ENCODE data around the gene DGAT2.
A peak's percentile ranks its signal among the peaks of the same experiment; 100 is the strongest.

The DGAT2 gene

DNA sequence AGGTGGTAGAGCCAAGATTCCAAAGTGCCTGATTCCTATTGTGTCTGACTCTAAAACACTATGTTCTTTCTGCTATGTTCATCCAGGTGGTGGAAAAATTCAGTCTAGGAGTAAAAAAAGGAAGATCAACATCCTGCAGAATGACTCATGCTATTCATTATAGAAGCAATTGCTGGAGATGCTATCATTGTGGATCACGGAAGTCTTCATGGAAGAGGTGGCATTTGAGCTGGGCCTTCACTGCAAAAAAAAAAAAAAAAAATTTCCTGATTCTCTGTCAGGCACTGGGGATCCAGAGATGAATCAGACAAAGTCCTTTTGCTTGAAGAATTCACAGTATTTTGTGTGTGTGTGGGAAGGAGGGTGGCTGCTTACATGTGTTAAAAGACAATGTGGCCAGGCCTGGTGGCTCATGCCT, 45.1 kb downstream of the DGAT2 start:
- Histone ChIP-seq H3K4ac (ENCODE audit: low read depth, low read length) (no peak overlapping the region), H2AK5ac (ENCODE audit: low read length) (no peak overlapping the region), H3K27ac (ENCODE audit: low read depth, low read length) (no peak overlapping the region), H2BK5ac (ENCODE audit: low read depth, low read length, poor library complexity) (no peak overlapping the region), H4K8ac (ENCODE audit: low read depth, low read length) (no peak overlapping the region), H3K4me1 (ENCODE audit: control insufficient read depth in 1 of 2, insufficient read depth in 2 of 2, low read length in 2 of 2) (peaks cover 14 to 19% of the 10 kb centered on the region in 2 experiments), H2AFZ (ENCODE audit: insufficient read depth, low read length, poor library complexity) (no peak overlapping the region), H3K27me3 (ENCODE audit: insufficient read depth, low read length) (no peaks in the 10 kb centered on the region), H4K91ac (ENCODE audit: low read depth, low read length) (no peak overlapping the region), H3K79me1 (ENCODE audit: low read length) (peaks cover 12% of the 10 kb centered on the region), H3K4me2 (ENCODE audit: low read length) (peak overlapping the region; percentile 97), H3K9ac (ENCODE audit: low read length) (no peak overlapping the region), H3K14ac (ENCODE audit: low read length) (no peak overlapping the region), H3K9me3 (ENCODE audit: insufficient read depth, low read depth, low read length) (no peaks in the 10 kb centered on the region), H2BK12ac (ENCODE audit: low read length) (no peak overlapping the region), H4K12ac (ENCODE audit: low read depth, low read length) (no peak overlapping the region), H3K36me3 (ENCODE audit: control insufficient read depth in 1 of 2, insufficient read depth in 2 of 2, low read length in 2 of 2) (no peaks in the 10 kb centered on the region), H3K23ac (ENCODE audit: low read length) (no peak overlapping the region), H3K18ac (ENCODE audit: low read length) (no peak overlapping the region), H2BK120ac (ENCODE audit: insufficient read depth, low read length, poor library complexity) (no peak overlapping the region), H3K79me2 (ENCODE audit: control insufficient read depth, insufficient read depth, low read length, poor library complexity) (peaks cover 12% of the 10 kb centered on the region), H3K4me3 (ENCODE audit: low read depth, low read length) (no peak overlapping the region)
- no CpG with 5 or more reads among the region's 1 CpG for WGBS (ENCODE audit: extremely low coverage, insufficient coverage, insufficient read length)
- DNase-seq = peak; percentile 52 to 70

DNA sequence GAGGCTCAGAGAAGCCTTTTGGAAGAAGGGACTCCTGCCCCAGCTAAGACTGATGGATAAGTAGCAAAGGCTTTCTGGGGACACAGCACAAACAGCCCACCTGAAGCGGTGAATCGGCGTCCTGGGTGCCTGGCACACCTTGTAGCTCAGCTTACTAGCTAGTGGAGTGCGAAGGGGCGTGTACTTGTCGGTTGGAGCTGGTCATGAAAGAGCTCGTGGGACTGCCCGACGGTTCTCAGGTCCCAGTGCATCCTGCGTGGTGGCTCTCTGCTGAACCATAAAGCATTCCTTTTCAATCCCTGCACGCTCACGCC, 45.7 kb downstream of the DGAT2 start:
- peak overlapping the region; percentile 50 for H3K14ac ChIP-seq (ENCODE audit: low read length)
- H3K4me1 ChIP-seq (ENCODE audit: control insufficient read depth in 1 of 2, insufficient read depth in 2 of 2, low read length in 2 of 2) = peaks cover 14 to 19% of the 10 kb centered on the region in 2 experiments
- no peak overlapping the region for H2AK5ac ChIP-seq (ENCODE audit: low read length)
- H3K79me1 ChIP-seq (ENCODE audit: low read length) = peaks cover 12% of the 10 kb centered on the region
- no CpG with 5 or more reads among the region's 12 CpGs for WGBS (ENCODE audit: extremely low coverage, insufficient coverage, insufficient read length)
- H2AFZ ChIP-seq (ENCODE audit: insufficient read depth, low read length, poor library complexity) = peak overlapping the region; percentile 92
- H3K9ac ChIP-seq (ENCODE audit: low read length) = peak overlapping the region; percentile 71
- peak overlapping the region; percentile 59 for H2BK12ac ChIP-seq (ENCODE audit: low read length)
- peak overlapping the region; percentile 22 for H4K12ac ChIP-seq (ENCODE audit: low read depth, low read length)
- H3K23ac ChIP-seq (ENCODE audit: low read length) = no peak overlapping the region
- peak overlapping the region; percentile 97 for H3K4me2 ChIP-seq (ENCODE audit: low read length)
- no peaks in the 10 kb centered on the region for H3K27me3 ChIP-seq (ENCODE audit: insufficient read depth, low read length)
- H3K27ac ChIP-seq (ENCODE audit: low read depth, low read length) = peak overlapping the region; percentile 60
- peak overlapping the region; percentile 76 for H4K8ac ChIP-seq (ENCODE audit: low read depth, low read length)
- H3K79me2 ChIP-seq (ENCODE audit: control insufficient read depth, insufficient read depth, low read length, poor library complexity) = peaks cover 12% of the 10 kb centered on the region
- H3K4me3 ChIP-seq (ENCODE audit: low read depth, low read length) = peak overlapping the region; percentile 86
- H3K18ac ChIP-seq (ENCODE audit: low read length) = peak overlapping the region; percentile 33
- peak overlapping the region; percentile 63 for H4K91ac ChIP-seq (ENCODE audit: low read depth, low read length)
- peak overlapping the region; percentile 28 for H2BK5ac ChIP-seq (ENCODE audit: low read depth, low read length, poor library complexity)
- peak overlapping the region; percentile 44 for H3K4ac ChIP-seq (ENCODE audit: low read depth, low read length)
- no peaks in the 10 kb centered on the region for H3K36me3 ChIP-seq (ENCODE audit: control insufficient read depth in 1 of 2, insufficient read depth in 2 of 2, low read length in 2 of 2)
- H3K9me3 ChIP-seq (ENCODE audit: insufficient read depth, low read depth, low read length) = no peaks in the 10 kb centered on the region
- no peak for DNase-seq
- H2BK120ac ChIP-seq (ENCODE audit: insufficient read depth, low read length, poor library complexity) = peak overlapping the region; percentile 32

- H2AK5ac ChIP-seq (ENCODE audit: low read length) = no peak within 1 kb of the TSS
- no peaks in the 10 kb centered on the region for H3K9me3 ChIP-seq (ENCODE audit: insufficient read depth, low read depth, low read length)
- peak within 1 kb of the TSS; percentile 89 for H3K4me3 ChIP-seq (ENCODE audit: low read depth, low read length)
- no peaks in the 10 kb centered on the region for H3K27me3 ChIP-seq (ENCODE audit: insufficient read depth, low read length)
- no CpG with 5 or more reads among the region's 39 CpGs for WGBS (ENCODE audit: extremely low coverage, insufficient coverage, insufficient read length)
- peak within 1 kb of the TSS; percentile 22 for H4K12ac ChIP-seq (ENCODE audit: low read depth, low read length)
- H3K79me2 ChIP-seq (ENCODE audit: control insufficient read depth, insufficient read depth, low read length, poor library complexity) = peaks cover 12% of the 10 kb centered on the region
- H3K4me2 ChIP-seq (ENCODE audit: low read length) = peak within 1 kb of the TSS; percentile 97
- peak within 1 kb of the TSS; percentile 50 for H3K14ac ChIP-seq (ENCODE audit: low read length)
- H3K9ac ChIP-seq (ENCODE audit: low read length) = peak within 1 kb of the TSS; percentile 90
- no peaks in the 10 kb centered on the region for H3K36me3 ChIP-seq (ENCODE audit: control insufficient read depth in 1 of 2, insufficient read depth in 2 of 2, low read length in 2 of 2)
- H2BK120ac ChIP-seq (ENCODE audit: insufficient read depth, low read length, poor library complexity) = peak within 1 kb of the TSS; percentile 32
- peak within 1 kb of the TSS; percentile 28 for H2BK5ac ChIP-seq (ENCODE audit: low read depth, low read length, poor library complexity)
- H3K4me1 ChIP-seq (ENCODE audit: control insufficient read depth in 1 of 2, insufficient read depth in 2 of 2, low read length in 2 of 2) = peaks cover 14 to 19% of the 10 kb centered on the region in 2 experiments
- peak within 1 kb of the TSS; percentile 44 for H3K4ac ChIP-seq (ENCODE audit: low read depth, low read length)
- DNase-seq = peak; percentile 99 to 100
- no peak within 1 kb of the TSS for H3K23ac ChIP-seq (ENCODE audit: low read length)
- peak within 1 kb of the TSS; percentile 60 for H3K27ac ChIP-seq (ENCODE audit: low read depth, low read length)
- peak within 1 kb of the TSS; percentile 92 for H2AFZ ChIP-seq (ENCODE audit: insufficient read depth, low read length, poor library complexity)
- H2BK12ac ChIP-seq (ENCODE audit: low read length) = peak within 1 kb of the TSS; percentile 59
- H4K91ac ChIP-seq (ENCODE audit: low read depth, low read length) = peak within 1 kb of the TSS; percentile 63
- peaks cover 12% of the 10 kb centered on the region for H3K79me1 ChIP-seq (ENCODE audit: low read length)
- peak within 1 kb of the TSS; percentile 33 for H3K18ac ChIP-seq (ENCODE audit: low read length)
- H4K8ac ChIP-seq (ENCODE audit: low read depth, low read length) = peak within 1 kb of the TSS; percentile 76
These were observed 46.2 kb downstream of the DGAT2 start, which contains the start of gene UVRAG for GRCh38 chr11:75814677-75815344. UVRAG (plus strand) TSS chr11:75815210; CDS start chr11:75815408, 198 bp downstream.

DNA sequence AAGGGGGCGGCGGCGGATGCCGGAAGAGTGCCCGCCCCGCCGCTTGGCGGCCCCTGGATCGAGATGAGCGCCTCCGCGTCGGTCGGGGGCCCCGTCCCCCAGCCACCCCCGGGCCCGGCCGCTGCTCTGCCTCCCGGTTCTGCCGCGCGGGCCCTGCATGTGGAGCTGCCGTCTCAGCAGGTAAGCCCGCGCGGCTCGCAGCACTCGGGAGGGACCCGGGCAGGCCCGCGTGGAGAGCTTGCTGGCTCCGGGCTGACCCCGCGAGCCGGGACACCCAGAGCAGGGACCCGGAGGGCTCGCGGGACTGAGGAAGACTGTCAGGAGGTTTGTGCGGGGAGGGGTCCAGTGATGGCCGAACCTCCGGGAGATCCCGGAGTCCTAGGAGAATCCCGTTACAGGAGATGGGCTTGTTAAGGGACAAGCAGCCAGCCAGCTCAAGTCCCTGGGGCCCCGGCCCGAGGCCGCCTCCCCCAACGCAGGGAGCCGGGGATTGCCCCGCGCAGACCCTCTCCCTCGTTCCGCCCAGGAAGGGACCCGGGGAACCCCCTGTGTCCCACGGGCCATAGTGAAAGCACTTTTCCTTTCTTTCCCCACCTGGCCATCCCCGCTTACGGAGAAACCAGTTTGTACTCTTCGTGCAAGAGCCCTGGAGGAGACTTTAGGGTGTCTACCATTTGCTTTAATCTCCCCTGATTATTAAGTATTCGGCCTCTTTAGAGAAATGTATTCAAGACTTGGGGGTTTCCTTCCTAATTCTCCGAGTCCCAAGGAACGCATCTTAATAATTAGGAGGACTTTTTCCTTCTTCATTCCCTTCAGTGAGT, 47.0 kb downstream of the DGAT2 start:
- Histone ChIP-seq H2BK120ac (ENCODE audit: insufficient read depth, low read length, poor library complexity) (peak overlapping the region; percentile 9), H3K18ac (ENCODE audit: low read length) (peak overlapping the region; percentile 3), H4K8ac (ENCODE audit: low read depth, low read length) (peak overlapping the region; percentile 25), H2BK12ac (ENCODE audit: low read length) (peak overlapping the region; percentile 25), H3K4me2 (ENCODE audit: low read length) (peak overlapping the region; percentile 97), H2AFZ (ENCODE audit: insufficient read depth, low read length, poor library complexity) (peak overlapping the region; percentile 72), H3K4me3 (ENCODE audit: low read depth, low read length) (peak overlapping the region; percentile 89), H3K79me2 (ENCODE audit: control insufficient read depth, insufficient read depth, low read length, poor library complexity) (peaks cover 12% of the 10 kb centered on the region), H2AK5ac (ENCODE audit: low read length) (no peak overlapping the region), H3K23ac (ENCODE audit: low read length) (no peak overlapping the region), H3K9ac (ENCODE audit: low read length) (peak overlapping the region; percentile 90), H4K91ac (ENCODE audit: low read depth, low read length) (peak overlapping the region; percentile 16), H3K79me1 (ENCODE audit: low read length) (peaks cover 12% of the 10 kb centered on the region), H3K27me3 (ENCODE audit: insufficient read depth, low read length) (no peaks in the 10 kb centered on the region), H4K12ac (ENCODE audit: low read depth, low read length) (peak overlapping the region; percentile 5), H3K4ac (ENCODE audit: low read depth, low read length) (peak overlapping the region; percentile 31), H3K4me1 (ENCODE audit: control insufficient read depth in 1 of 2, insufficient read depth in 2 of 2, low read length in 2 of 2) (peaks cover 14 to 19% of the 10 kb centered on the region in 2 experiments), H3K14ac (ENCODE audit: low read length) (peak overlapping the region; percentile 48), H3K9me3 (ENCODE audit: insufficient read depth, low read depth, low read length) (no peaks in the 10 kb centered on the region), H3K36me3 (ENCODE audit: control insufficient read depth in 1 of 2, insufficient read depth in 2 of 2, low read length in 2 of 2) (no peaks in the 10 kb centered on the region), H2BK5ac (ENCODE audit: low read depth, low read length, poor library complexity) (no peak overlapping the region), H3K27ac (ENCODE audit: low read depth, low read length) (peak overlapping the region; percentile 60)
- peak; percentile 40 to 58 for DNase-seq
- WGBS (ENCODE audit: extremely low coverage, insufficient coverage, insufficient read length) = no CpG with 5 or more reads among the region's 60 CpGs
